OCI-LY3 (cell line): ENCODE measurements around the gene TAS2R14.

ENCODE experiments used
- CTCF ChIP-seq: fragments of 200-600, 300-600 bp; sonication (generic); IDR thresholded peaks from 2 replicates; pipeline ENCODE4 v1.5.1; 2014; ENCODE audit warnings: antibody characterized with exemption, low read length, low read depth
- EZH2phosphoT487 ChIP-seq: fragments of 200-600 bp; shearing (Covaris generic); IDR thresholded peaks from 2 replicates; pipeline ENCODE4 v1.6.1; 2018; ENCODE audit warnings: antibody characterized with exemption, mixed run types, low read depth

GRCh38 chr12:10982244-10982643 is 43.2 kb upstream of the TAS2R14 start:
- no peak for TF ChIP-seq CTCF
- TF ChIP-seq EZH2phosphoT487, result no peak
